ENCODE data around the gene SPATS2.
A peak's percentile ranks its signal among the peaks of the same experiment; 100 is the strongest.

SPATS2 gene

GRCh38 chr12:49335955-49336644, 31.2 kb upstream of the SPATS2 start:
- DNase-seq (ENCODE audit: low read depth in 2 of 3, low spot score in 2 of 3), result no peak

- peak; percentile 64 to 82 (median 76) for DNase-seq (ENCODE audit: low read depth in 2 of 3, low spot score in 2 of 3)
Measured at GRCh38 chr12:49336645-49337584, 30.3 kb upstream of the SPATS2 start, which contains the start of gene C1QL4. TSS of gene C1QL4 (minus strand) at chr12:49337188. CDS start at chr12:49336477, 711 bp downstream.

- no peak for DNase-seq (ENCODE audit: low read depth in 2 of 3, low spot score in 2 of 3)
Measured at GRCh38 chr12:49338830-49339463, 28.3 kb upstream of the SPATS2 start.

GRCh38 chr12:49339464-49339861, 27.8 kb upstream of the SPATS2 start:
- DNase-seq (ENCODE audit: low read depth in 2 of 3, low spot score in 2 of 3), result no peak

GRCh38 chr12:49340095-49340870, 27.0 kb upstream of the SPATS2 start:
- no peak for DNase-seq (ENCODE audit: low read depth in 2 of 3, low spot score in 2 of 3)

GRCh38 chr12:49340971-49341776, 26.1 kb upstream of the SPATS2 start:
- no peak for DNase-seq (ENCODE audit: low read depth in 2 of 3, low spot score in 2 of 3)

- DNase-seq (ENCODE audit: low read depth in 2 of 3, low spot score in 2 of 3), result no peak
Measured at GRCh38 chr12:49341777-49342065, 25.5 kb upstream of the SPATS2 start.

- peak; percentile 60 to 89 (median 83) for DNase-seq (ENCODE audit: low read depth in 2 of 3, low spot score in 2 of 3)
Measured at GRCh38 chr12:49342066-49342913, 25.0 kb upstream of the SPATS2 start.

GRCh38 chr12:49342914-49343731, 24.1 kb upstream of the SPATS2 start:
- no peak for DNase-seq (ENCODE audit: low read depth in 2 of 3, low spot score in 2 of 3)

- DNase-seq (ENCODE audit: low read depth in 2 of 3, low spot score in 2 of 3), result no peak
Measured at GRCh38 chr12:49344486-49345050, 22.7 kb upstream of the SPATS2 start.

GRCh38 chr12:49345051-49345824, 22.0 kb upstream of the SPATS2 start:
- no peak for DNase-seq (ENCODE audit: low read depth in 2 of 3, low spot score in 2 of 3)

- no peak for DNase-seq (ENCODE audit: low read depth in 2 of 3, low spot score in 2 of 3)
Measured at GRCh38 chr12:49345825-49346658, 21.2 kb upstream of the SPATS2 start.

- DNase-seq (ENCODE audit: low read depth in 2 of 3, low spot score in 2 of 3), result no peak
Measured at GRCh38 chr12:49346659-49347310, 20.5 kb upstream of the SPATS2 start, which contains the start of gene DNAJC22. TSS of gene DNAJC22 (plus strand) at chr12:49346888. CDS start at chr12:49348873, 1,985 bp downstream.

GRCh38 chr12:49347311-49348193, 19.7 kb upstream of the SPATS2 start:
- peak in 2 of 3 experiments; percentile 71 to 78 for DNase-seq (ENCODE audit: low read depth in 2 of 3, low spot score in 2 of 3)

- no peak for DNase-seq (ENCODE audit: low read depth in 2 of 3, low spot score in 2 of 3)
Measured at GRCh38 chr12:49348781-49349180, 18.5 kb upstream of the SPATS2 start.
